HG02884 (cell line): ENCODE data around the gene SHB.

Source experiments
- ATAC-seq: cut with Tn5 transposase; IDR thresholded peaks from one replicate; pipeline ENCODE4 v1.9.1; 2021; ENCODE audit warnings: mild to moderate bottlenecking, moderate library complexity; ENCODE audit not compliant: unreplicated experiment

The SHB gene

DNA sequence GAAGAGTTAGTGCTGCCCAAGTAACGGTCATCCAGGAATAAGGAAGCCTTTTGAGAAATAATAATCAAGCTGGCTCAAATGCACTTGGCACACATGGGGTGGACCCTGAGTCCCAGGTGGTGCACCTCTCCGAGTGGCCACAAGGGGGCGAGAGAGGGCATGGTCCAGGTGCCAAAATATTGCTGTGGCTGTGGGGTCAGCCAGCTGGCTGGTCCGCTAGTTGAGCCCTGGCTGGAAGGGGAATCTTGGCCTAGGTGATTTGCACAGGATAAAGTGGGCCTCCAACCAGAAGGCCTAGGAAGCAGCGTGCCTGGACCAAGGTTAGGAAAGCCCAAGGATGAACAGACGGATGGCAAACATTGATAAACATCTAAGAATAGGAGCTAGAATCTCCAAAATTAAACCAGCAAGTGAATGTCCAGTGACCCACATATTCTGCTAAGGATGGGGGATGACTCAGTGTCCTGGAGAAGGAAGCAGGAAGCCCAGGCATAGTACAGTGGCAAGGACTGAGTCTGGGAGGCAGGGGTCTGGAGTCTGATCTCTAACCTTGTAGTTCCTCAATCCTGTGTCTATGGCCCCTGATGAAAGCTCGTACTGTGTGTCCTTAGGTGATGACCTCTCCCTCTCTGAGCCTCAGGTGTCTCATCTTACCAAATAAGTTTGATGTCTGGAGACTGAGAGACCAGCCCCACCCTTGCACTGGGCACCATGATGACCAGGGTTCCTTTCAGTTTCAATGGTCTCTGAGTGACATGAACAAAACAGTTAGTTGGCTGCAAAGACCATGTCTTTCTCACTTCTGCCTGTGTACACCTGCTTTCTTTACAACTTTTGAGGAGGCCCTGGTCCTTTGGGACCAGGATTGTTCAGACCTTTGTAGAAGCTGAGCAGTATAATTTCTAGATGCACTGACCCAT is 19.2 kb upstream of the SHB start:
- ATAC-seq: no peak

DNA sequence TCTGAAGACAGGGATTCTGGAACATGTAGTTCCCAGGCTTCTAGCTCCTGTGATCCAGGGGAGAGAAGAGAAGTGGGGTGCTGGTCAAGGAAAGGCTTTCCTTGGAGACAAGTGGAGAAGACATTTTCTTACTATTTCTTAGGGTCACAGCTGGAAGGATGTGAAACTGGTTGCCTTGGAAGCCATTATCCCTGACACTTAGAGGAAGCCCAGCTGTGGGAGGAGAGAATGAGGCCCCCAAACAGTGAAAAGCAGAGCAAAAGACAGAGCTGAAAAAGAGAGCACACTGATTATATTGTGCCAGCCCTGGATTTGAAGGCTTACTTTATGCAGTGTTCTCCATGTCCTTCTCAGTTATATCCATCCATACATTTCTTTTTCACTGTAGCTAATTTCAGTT is 17.5 kb upstream of the SHB start:
- no peak for ATAC-seq

DNA sequence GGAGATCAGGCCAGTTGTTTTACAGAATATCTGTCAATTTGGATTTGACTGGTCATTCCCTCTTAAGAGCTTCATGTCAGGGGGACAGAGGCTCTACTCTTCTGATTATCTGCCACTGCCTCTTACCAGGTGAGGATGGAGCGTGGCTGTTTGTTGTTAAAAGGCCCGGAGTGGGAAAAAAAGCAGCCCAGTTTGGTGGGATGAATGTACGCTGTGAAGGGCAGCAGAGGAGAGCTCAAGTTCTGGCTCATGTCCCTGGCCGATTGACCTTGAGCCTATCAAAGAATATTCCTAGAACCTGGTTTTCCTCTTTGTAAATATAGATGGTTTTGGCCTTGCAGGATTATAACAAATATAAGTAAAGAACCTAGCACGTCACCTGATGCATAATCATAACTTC is 16.3 kb upstream of the SHB start:
- ATAC-seq: no peak

DNA sequence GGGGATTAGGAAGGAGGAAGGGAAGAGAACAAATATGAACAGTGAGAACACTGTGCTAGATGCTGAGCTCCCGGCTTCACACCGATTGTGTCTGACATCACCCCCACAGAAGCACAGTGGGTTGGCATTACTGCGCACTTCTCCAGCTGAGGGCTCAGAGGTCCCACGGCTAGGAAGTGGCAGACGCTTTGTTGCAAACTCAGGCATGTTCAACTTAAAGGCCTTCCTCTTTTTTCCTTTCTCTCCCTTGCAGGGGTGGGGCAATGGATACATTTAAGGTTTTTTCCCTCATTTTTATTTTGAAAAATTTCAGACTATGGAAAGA is 15.5 kb upstream of the SHB start:
- no peak for ATAC-seq

DNA sequence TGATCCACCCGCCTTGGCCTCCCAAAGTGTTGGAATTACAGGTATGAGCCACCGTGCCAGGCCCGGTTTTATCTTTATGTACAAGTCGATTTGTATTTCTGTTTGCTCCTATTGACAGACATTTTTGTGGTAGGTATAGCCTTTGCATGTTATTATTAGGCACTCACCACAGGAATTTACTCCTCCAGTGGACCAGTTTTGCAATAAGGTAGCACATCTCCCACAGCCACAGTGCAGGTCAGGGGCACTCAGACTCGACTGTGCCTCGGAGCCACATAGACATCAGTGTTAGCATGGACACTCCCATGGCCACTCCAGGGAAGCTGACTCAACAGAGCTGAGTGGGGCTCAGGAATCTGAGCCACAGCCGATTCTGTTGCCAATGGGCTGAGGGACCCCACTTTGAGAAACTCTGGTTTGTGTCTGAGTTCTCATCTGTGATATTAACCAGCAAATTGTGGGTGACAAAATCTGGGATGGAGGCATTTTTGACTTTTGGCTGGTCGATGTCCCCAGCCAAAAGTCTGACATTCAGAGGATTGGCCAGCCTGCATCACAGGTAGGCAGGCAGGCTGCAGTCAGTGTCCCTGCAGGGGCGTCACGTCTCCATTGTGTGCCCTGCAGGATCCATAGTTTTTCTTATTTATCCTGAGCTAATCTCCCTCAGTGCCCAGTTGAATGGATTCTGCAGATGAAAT is 15.0 kb upstream of the SHB start:
- no peak for ATAC-seq

DNA sequence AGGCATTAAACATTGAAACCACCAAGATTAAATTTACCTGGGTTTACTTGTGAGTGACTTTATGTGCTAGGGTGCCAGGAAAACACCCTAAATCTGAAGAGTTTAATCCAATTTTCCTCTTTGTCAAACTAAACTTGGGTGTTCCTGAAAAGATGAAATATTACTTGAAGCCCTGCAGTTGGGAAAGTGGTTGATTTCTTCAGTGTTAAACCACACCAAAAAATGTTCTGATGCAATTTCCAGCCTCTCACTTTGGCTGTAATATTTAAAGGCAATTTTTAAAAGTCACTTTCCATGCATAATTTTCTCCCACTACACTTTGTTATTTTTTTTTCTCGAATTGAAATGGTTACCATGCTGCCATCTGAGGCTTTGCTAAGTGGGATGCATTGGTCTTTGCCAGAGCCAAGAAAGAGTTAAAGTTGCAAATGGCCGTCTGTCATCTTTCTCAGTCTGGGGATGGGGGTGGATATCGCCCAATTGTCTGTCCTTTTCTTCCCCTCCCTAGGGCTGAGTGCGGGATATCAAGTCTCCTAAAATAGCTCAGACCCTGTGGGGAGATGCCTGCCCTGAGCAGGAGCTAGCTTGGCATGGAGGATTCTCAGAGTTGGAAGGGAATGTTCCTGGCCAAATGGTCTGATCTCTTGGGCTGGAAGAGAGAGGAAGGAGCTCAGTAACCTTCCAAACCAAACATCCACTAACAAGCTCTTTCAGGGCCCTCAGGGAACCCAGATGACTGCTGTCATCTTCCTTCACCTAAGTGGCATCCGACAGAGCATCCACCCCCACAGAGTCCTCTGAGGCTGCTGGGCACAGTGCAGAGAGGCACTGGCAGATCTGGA is 13.6 kb upstream of the SHB start:
- no peak for ATAC-seq

DNA sequence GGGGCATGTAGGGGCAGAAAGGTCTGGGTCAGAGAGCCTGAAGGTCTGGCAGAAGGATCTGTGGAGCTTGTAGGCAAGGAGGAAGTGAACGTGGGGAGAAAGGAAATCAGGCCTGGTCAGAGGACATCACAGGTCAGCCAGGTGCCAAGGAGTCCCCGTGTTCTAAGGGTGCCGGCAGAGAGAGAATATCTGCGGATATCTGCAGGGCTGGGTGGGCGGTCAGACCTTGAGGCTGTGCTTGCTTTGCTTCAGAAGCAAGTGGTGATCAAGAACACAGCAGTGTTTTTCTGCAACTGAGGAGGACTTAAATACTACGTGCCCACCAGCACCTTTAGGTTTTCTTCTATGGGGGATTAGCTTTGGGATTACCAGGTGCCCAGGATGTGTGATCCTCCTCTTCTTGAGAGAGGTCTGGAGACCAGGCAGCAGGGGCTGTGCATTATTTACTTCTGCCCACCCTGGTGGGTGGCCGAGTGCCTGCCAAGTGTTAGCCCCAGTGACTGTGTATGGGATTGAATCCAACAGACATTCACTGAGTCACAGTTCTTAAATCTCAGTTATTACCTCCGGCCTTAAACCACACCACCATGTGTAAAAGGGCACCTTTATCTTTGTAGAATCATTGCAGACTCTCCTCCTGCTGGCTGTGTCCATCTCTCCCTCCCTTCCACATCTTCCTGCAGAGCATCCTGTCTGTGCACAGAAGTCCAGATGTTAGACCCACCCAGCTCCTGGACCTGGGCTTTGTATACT is 12.5 kb upstream of the SHB start:
- ATAC-seq: no peak

DNA sequence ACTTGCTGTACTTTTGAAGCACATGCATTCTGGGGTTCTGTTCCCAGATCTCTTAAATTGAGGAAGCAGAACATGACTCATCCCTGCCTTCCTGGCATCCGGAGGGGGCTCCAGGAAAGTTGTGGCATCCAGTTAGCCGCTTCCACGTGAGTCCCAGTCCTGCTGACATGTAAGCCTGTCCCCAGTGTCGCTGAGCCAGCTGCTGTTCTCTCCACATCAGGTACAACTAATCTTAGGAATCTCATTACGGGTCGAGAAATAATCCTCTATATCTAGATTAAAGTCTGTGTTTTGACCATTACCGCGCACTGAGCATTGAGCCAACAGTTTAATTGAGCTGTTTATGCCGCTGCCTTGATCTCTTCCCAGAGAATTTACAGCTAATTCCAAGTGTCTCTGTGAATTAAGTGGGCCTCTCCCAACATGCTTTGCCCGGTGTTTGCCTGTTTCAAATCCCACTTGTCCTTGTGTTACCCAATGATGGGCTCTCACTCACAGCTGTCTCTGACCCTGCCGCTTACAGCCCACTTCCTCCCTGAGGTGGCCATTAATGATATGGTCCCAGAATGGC is 10.5 kb upstream of the SHB start:
- no peak for ATAC-seq

DNA sequence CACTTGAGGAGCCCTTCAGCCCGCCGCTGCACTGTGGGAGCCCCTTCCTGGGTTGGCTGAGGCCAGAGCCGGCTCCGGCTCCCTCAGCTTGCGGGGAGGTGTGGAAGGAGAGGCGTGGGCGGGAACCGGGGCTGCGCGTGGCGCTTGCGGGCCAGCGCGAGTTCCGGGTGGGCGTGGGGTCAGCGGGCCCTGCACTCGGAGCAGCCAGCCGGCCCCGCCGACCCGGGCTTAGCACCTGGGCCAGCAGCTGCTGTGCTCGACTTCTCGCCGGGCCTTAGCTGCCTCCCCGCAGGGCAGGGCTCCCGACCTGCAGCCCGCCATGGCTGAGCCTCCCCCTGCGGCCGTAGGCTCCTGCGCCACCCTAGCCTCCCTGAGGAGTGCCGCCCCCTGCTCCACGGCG is 6.2 kb upstream of the SHB start:
- ATAC-seq: no peak

DNA sequence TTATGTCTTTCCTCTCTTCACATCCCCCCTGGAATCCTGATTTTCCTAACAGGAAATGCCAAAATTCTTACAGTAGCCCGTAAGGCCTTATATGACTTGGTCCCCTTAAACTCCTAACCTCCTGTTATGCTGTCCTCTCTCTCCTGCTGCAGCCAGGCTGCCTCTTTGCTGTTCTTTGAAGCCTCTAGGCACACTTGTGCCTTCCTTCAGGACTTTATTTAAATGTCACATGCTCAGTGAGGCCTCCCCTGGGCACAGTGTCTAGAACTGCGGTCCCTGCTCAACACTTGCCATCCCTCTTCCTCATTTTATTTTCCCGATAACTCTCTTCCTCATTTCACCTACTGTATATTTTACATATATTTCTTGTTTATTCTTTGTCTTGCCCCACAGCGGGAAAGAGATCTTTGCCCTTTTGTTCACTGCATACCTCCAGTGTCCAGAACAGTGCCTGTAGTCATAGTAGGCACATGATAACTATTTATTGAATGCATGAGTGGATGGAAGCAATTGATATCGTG is 5.5 kb upstream of the SHB start:
- ATAC-seq: no peak

DNA sequence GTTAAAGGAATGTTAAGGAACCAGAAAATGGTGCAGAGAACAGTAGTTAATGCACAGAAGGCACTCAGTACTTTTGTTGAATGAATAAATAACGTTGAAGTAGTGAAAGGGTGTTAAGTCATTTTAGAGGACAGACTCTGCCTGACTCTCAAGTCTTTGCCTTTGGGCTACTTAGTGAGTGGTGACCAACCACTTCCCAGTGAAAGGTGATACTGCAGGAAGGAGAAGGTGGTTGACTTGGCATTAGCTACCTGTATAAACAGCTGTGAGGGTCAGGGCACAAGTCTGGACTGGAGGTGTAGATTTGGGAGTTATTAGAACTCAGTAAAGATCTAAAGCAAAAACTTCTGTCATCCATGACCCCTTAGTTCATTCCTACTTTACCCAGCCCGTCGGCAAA is 4.9 kb upstream of the SHB start:
- no peak for ATAC-seq

DNA sequence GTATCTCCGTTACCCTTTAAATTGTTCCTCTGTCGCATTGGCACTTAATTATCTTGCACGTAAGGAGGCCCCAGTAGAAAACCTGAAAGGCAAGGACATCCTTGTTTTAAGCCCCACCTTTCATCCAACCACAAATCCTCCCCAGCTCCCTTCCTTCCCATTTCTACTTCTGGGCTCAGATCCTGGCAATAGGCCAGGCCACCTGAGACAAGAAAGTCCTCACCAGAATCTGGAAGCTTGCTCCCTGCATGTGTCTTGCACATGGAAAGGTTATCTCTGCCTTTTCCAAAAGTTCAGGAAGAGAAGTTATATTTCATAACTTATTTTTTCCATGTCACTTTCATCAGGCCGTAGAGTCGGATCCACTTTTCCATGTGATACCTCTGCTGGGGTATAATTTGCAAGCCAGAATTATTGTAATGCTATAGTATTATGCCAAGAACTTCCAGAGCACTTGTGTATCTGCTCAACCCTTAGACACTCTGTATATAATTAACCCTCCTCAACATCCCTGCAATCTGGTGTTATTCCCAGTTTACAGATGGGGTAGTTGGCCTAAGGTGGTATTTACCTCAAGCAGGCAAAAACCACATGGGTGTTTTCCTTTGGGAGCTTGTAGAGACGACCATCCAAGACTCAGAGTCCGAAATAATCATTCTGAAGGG is 2.6 kb upstream of the SHB start:
- no peak for ATAC-seq

DNA sequence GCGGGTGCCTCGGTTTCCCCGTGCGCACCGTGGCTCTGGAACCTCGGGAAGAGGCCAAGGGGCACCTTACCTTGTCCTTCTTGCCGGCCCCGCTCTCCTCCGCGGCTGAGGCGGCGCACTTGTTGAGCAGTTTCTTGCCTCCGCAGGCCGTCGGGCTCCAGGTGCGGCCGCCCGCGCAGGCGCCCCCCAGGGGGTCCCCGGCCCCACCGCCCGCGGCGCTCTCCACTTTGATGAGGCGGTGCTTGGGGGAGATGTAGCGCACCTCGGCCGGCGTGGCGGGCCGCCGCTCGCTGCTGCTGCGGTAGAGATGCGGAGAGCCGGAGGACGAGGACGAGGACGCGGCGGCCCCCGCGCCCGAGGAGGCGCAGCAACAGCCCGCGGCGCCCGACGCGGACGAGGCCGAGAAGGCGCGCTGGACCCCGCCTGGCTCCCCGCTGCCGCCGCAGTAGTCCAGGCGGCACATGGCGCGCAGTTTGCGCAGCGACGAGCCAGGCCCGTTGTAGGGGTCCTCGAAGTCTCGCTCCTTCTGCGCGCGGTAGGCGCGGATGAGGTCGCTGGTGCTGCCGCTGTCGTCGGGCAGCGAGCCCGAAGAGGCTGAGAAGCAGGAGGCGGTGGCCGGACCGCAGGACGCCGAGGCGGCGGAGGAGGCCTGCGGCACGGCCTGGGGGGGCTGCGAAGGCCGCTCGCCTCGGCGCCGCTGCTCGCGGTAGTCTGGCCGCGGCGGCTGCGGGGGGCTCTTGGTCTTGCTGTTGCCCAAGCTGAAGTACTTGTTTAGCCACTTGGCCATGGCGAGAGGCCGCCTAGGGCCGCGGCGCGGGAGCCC is 957 bp downstream of the SHB start:
- no peak for ATAC-seq

DNA sequence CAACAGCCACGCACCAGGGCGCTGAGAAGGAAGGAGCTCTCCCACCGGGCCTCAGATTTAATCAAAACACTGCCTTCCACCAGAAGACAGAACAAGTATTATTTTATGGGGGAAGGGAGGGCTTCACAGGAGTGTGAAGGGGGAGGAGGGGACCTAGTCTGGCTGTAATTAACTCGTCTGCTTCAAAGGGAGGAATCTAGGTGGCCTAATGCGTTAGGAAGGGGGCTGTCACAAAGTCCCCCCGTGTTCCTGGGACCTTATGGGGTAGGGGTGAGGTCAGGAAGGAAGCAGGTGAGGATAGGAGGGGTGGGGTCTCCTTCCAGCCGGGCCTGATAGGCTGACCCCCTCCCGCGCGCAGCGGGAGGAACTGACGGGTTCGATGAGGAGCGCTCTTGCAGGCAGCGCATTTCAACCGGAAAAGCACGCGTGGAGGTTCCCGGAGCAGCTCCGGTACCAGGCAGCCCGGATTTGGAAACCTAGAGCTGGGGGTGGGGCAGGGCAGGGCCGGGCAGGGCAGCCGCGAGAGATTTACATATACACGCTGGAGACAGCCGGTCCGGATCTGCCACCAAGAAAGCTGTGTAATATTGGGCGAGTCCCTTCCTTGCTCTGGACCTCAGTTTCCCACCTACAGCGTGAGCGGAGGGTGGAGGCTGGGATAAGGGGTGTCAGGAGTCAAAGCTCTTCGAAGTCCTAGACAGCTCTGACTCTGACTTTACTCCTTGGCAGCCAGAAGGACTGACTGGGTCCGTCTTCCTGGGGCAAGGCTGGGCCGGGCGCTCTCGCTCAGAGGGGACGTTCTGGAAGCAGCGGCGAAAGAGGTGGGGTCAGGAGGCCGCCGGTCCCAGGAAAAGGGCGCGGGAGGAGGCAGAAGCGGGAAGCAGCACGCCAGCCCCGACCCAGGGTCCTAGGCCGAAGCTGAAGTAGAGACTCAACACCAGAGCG is 1.8 kb downstream of the SHB start:
- ATAC-seq: no peak

DNA sequence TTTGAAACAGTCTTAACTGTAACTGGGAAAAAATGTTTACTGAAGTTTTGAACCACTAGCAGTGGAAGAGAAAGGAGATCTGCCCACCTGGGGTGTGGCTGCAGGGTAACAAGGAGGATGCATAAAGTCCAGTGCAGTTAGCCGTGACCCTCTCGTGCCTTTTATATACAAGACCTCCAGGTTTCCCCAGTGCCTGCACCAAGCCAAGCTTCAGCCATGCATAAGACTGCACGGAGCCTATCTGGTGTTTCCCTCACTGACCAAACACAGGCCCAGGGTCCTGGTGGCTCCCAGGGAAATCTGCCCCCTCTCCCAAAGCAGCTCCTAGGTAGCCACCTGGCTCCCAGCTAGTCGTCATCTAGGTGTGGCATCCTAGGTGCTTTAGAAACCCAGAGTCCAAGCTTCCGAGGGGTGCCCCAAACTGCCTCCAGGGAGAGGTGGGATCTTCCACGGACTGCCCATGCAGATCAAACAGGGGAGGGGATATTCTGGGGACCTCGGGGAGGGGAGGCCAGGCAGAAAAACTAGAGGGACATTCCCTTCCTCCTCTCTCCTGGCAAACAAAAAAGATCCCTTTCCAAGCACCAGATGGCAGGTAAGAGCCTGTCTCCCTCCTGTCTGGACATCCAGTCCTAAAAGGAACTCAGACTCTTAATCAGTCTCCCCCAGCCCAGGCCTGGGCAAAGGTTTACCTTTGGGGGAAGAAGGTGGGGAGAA is 2.7 kb downstream of the SHB start:
- no peak for ATAC-seq

DNA sequence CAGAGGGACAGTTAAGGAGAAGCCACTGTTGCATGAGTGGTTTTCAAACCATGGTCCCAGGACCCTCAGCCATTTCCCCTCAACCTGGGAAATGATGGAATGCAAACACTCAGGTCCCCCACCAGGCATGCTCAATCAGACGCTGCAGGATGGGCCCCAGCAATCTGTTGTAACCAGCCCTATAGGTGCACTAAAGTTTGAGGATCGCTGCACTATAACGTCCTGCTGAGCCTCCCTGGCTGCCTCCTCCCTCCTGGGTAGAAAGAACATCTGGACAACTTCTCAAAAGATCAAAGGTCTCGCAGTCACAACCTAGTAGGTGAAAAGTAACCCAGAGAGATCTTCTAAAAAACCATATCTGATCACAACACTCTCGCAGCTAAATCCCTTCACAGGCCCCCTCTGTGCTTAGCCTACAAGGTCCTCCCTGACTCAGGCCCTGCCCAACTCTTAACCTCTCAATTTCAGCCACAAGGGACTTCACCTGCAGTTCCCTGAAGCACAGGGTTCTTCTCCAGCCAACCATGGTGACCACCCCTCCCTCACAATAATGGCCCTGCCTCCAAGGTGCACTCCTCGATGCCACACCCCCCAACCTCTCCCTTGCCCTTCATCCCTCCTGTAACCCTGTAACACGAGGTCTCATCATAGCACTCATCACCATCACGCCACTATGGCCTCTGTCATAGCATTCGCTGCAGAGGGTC is 3.5 kb downstream of the SHB start:
- no peak for ATAC-seq
